PC-3 (cell line): ENCODE data around the gene FPR2.

Experiments used
- EZH2 ChIP-seq: fragments of 300-600 bp; sonication (generic); IDR thresholded peaks from one replicate; pipeline ENCODE4 v1.6.1; 2017; ENCODE audit warnings: antibody characterized with exemption, mild to moderate bottlenecking, low read length; ENCODE audit not compliant: unreplicated experiment
- TF ChIP-seq, protein P1 (sequence below): fragments of 300-600 bp; sonication (generic); conservative IDR thresholded peaks from 2 replicates; pipeline ENCODE4 v1.5.1; 2017; ENCODE audit warnings: antibody characterized with exemption, low read depth, mild to moderate bottlenecking, low read length

DNA sequence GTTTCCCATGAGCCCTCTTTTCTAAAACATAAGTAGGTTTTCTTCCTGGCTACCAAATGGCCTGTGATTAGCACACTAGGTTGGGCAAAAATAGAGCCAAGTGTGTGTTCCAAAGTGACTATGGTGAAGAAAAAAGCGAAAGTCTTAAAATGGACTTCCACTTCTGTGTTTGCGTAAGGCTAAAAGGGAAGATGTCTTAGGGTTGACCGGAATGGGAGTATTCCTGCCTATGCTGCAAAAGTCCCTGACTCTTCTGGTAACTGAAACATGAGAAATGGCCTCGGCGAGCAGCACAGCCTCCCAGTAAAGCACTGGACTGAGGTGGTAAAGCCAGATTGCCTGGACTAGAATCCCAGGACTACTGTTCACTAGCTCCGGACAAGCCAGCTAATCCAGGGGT is 6.9 kb upstream of the FPR2 start:
- TF ChIP-seq, protein P1, sequence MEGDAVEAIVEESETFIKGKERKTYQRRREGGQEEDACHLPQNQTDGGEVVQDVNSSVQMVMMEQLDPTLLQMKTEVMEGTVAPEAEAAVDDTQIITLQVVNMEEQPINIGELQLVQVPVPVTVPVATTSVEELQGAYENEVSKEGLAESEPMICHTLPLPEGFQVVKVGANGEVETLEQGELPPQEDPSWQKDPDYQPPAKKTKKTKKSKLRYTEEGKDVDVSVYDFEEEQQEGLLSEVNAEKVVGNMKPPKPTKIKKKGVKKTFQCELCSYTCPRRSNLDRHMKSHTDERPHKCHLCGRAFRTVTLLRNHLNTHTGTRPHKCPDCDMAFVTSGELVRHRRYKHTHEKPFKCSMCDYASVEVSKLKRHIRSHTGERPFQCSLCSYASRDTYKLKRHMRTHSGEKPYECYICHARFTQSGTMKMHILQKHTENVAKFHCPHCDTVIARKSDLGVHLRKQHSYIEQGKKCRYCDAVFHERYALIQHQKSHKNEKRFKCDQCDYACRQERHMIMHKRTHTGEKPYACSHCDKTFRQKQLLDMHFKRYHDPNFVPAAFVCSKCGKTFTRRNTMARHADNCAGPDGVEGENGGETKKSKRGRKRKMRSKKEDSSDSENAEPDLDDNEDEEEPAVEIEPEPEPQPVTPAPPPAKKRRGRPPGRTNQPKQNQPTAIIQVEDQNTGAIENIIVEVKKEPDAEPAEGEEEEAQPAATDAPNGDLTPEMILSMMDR: no peak
- no peak for TF ChIP-seq EZH2
